Loucy (cell line): Measurements from ENCODE around the gene PDZD7.
A peak's percentile ranks its signal among the peaks of the same experiment; 100 is the strongest.

ENCODE experiments used
- H2AFZ ChIP-seq: fragments of 200-600 bp; sonication (generic); 2 replicates; pipeline ENCODE4 v1.6.0; 2016; ENCODE audit warnings: antibody characterized with exemption, mild to moderate bottlenecking, low read length, moderate library complexity
- H3F3A ChIP-seq: fragments of 200-600 bp; 2 replicates; pipeline ENCODE4 v1.6.0; 2016; ENCODE audit warnings: antibody characterized with exemption, low read depth, mild to moderate bottlenecking
- H3K27me3 ChIP-seq: fragments of 200-600 bp; sonication (generic); 2 replicates; pipeline ENCODE4 v1.6.1; 2014; ENCODE audit warnings: low read length, mild to moderate bottlenecking; ENCODE audit not compliant: insufficient read depth, poor library complexity, severe bottlenecking
- H3K36me3 ChIP-seq: fragments of 200-600 bp; sonication (generic); 2 replicates; pipeline ENCODE4 v1.6.1; 2016; ENCODE audit warnings: low read length; ENCODE audit not compliant: insufficient read depth
- H3K4me1 ChIP-seq: fragments of 200-600 bp; sonication (generic); 2 replicates; pipeline ENCODE4 v1.5.1; 2014; ENCODE audit warnings: low read length, mild to moderate bottlenecking; ENCODE audit not compliant: insufficient read depth, poor library complexity, severe bottlenecking
- H3K4me2 ChIP-seq: fragments of 200-600 bp; sonication (generic); 2 replicates; pipeline ENCODE4 v1.6.0; 2014; ENCODE audit warnings: antibody characterized with exemption, low read length, low read depth, mild to moderate bottlenecking; ENCODE audit not compliant: poor library complexity, severe bottlenecking
- H3K4me3 ChIP-seq: fragments of 200-600 bp; sonication (generic); 2 replicates; pipeline ENCODE4 v1.5.1; 2014; ENCODE audit warnings: low read length, mild to moderate bottlenecking, mixed read lengths; ENCODE audit not compliant: poor library complexity, severe bottlenecking
- H3K79me2 ChIP-seq: fragments of 200-600 bp; sonication (generic); 2 replicates; pipeline ENCODE4 v1.6.1; 2014; ENCODE audit warnings: low read length; ENCODE audit not compliant: insufficient read depth
- H3K9ac ChIP-seq: fragments of 200-600 bp; sonication (generic); 2 replicates; pipeline ENCODE4 v1.6.0; 2014; ENCODE audit warnings: mild to moderate bottlenecking, low read depth, low read length, moderate library complexity; ENCODE audit not compliant: poor library complexity, severe bottlenecking
- H3K9me2 ChIP-seq: fragments of 200-600 bp; sonication (generic); replicated peaks from 2 replicates; pipeline ENCODE4 v1.6.1; 2016; ENCODE audit warnings: low read depth, low read length, mixed read lengths
- H3K9me3 ChIP-seq: fragments of 200-600 bp; sonication (generic); 2 replicates; pipeline ENCODE4 v1.6.1; 2014; ENCODE audit warnings: mild to moderate bottlenecking, antibody characterized with exemption, low read length, low read depth; ENCODE audit not compliant: insufficient read depth
- H4K20me1 ChIP-seq: fragments of 200-600 bp; sonication (generic); 2 replicates; pipeline ENCODE4 v1.6.0; 2014; ENCODE audit warnings: antibody characterized with exemption, low read length, mild to moderate bottlenecking; ENCODE audit not compliant: insufficient read depth, poor library complexity, severe bottlenecking
- CTCF ChIP-seq: fragments of 200-600 bp; sonication (generic); conservative IDR thresholded peaks from 2 replicates; pipeline ENCODE4 v1.5.1; 2014; ENCODE audit warnings: mild to moderate bottlenecking, antibody characterized with exemption, low read length
- EZH2phosphoT487 ChIP-seq: fragments of 200-600 bp; IDR thresholded peaks from 2 replicates; pipeline ENCODE4 v1.6.1; 2018; ENCODE audit warnings: antibody characterized with exemption, mild to moderate bottlenecking, moderate library complexity, borderline replicate concordance

Gene PDZD7

GRCh38 chr10:101015582-101015973 lies 15.4 kb downstream of the PDZD7 start:
- no peak for TF ChIP-seq CTCF
- no peak for TF ChIP-seq EZH2phosphoT487
- Histone ChIP-seq H3K27me3 (no peaks in the 10 kb centered on the region), H3K4me1 (no peaks in the 10 kb centered on the region), H4K20me1 (no peaks in the 10 kb centered on the region), H3K9ac (no peak overlapping the region), H3K36me3 (no peaks in the 10 kb centered on the region), H3K9me3 (no peaks in the 10 kb centered on the region), H3K4me3 (no peak overlapping the region), H3K9me2 (no peaks in the 10 kb centered on the region), H3K4me2 (no peak overlapping the region), H3F3A (no peaks in the 10 kb centered on the region; the same call in 1 of the 2 replicates), H3K79me2 (no peaks in the 10 kb centered on the region), H2AFZ (no peak overlapping the region)

GRCh38 chr10:101014966-101015581 lies 15.9 kb downstream of the PDZD7 start:
- Histone ChIP-seq H3F3A (no peaks in the 10 kb centered on the region), H2AFZ (no peak overlapping the region), H3K27me3 (no peaks in the 10 kb centered on the region), H3K9ac (no peak overlapping the region), H3K4me1 (no peaks in the 10 kb centered on the region), H3K4me2 (no peak overlapping the region), H3K79me2 (no peaks in the 10 kb centered on the region), H3K36me3 (no peaks in the 10 kb centered on the region), H3K9me3 (no peaks in the 10 kb centered on the region), H3K9me2 (no peaks in the 10 kb centered on the region), H3K4me3 (no peak overlapping the region), H4K20me1 (no peaks in the 10 kb centered on the region)
- TF ChIP-seq EZH2phosphoT487 (no peak), CTCF (no peak)

GRCh38 chr10:101014230-101014884 lies 16.6 kb downstream of the PDZD7 start:
- no peaks in the 10 kb centered on the region for H3K9me2 ChIP-seq
- no peaks in the 10 kb centered on the region for H4K20me1 ChIP-seq
- H2AFZ ChIP-seq: peak overlapping the region; percentile 63; the same call in 1 of the 2 replicates
- H3K27me3 ChIP-seq: no peaks in the 10 kb centered on the region
- H3K36me3 ChIP-seq: no peaks in the 10 kb centered on the region
- no peak overlapping the region for H3K4me3 ChIP-seq
- peak overlapping the region; percentile 53 for H3K4me2 ChIP-seq
- H3F3A ChIP-seq: no peaks in the 10 kb centered on the region
- no peaks in the 10 kb centered on the region for H3K4me1 ChIP-seq
- H3K9ac ChIP-seq: no peak overlapping the region
- no peaks in the 10 kb centered on the region for H3K9me3 ChIP-seq
- no peak for TF ChIP-seq EZH2phosphoT487
- peak; percentile 89 for TF ChIP-seq CTCF
- no peaks in the 10 kb centered on the region for H3K79me2 ChIP-seq
